Measurements from ENCODE around the gene SRXN1.

The SRXN1 gene

DNA sequence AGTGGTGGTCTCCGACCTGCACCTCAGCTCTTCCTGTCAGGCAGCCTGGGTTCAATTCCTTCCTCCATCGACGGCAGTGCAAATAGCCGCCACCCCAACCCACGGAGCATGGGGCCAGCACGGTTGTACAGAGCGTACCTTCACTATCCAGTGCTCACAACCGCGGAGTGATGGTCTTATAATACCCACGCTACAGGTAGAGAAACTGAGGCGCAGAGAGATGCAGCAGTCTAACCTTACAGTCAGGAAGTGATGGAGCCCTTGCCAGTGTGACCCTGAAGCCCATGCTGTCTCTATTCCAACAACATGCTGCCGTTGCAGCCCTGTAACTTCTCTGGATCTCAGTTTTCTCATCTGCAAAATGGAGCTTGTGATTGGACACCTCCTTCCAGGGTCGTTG is 11.6 kb upstream of the SRXN1 start:
- no peak for TF ChIP-seq ZNF777 (tag by site-specific recombination; IDR thresholded peaks at IDR 0.05; ENCODE audit: borderline replicate concordance)
- Histone ChIP-seq H3K4me1 (ENCODE audit: control insufficient read depth, insufficient read depth, low read length) (no peaks in the 10 kb centered on the region), H3K9me3 (ENCODE audit: control insufficient read depth, insufficient read depth, low read depth, low read length) (no peaks in the 10 kb centered on the region), H3K36me3 (ENCODE audit: control insufficient read depth in 2 of 2, insufficient read depth in 1 of 2, low read length in 2 of 2) (no peaks in the 10 kb centered on the region), H3K27ac (ENCODE audit: extremely low read depth, low read depth, low read length) (no peak overlapping the region), H3K4me3 (ENCODE audit: low read depth, low read length) (no peak overlapping the region)
- POLR2A ChIA-PET = no interaction called here
- CTCF ChIA-PET = interaction anchor here (0.9 to 5.0 kb wide), 9 partner anchors 9 to 157 kb away, joined by 3 to 81 read pairs (median 5); partner anchors contain the start of genes SLC52A3 and SRXN1

DNA sequence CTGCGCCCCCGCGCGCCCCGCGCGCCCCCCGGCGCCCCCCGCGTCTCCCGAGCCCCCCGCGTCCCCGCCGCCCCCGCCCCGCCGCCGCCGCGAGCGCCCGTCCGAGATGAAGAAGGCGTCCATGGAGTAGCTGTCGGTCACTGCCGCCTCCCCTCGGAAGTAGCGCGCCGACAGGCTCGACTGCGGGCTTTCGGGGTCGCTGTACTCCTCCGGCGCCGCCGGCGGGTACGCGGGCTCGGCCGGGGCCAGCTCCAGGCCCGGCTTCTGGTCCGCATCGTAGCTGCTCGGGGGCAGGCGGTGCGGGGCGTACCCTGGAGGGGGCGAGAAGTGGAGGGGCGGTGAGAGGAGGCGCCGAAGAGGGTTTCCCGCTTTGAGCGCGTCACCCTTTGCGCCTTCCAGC is 11.2 kb upstream of the SRXN1 start:
- Histone ChIP-seq H3K9me3 (ENCODE audit: control insufficient read depth, insufficient read depth, low read depth, low read length) (no peaks in the 10 kb centered on the region), H3K4me3 (ENCODE audit: low read depth, low read length) (no peak overlapping the region), H3K36me3 (ENCODE audit: control insufficient read depth in 2 of 2, insufficient read depth in 1 of 2, low read length in 2 of 2) (no peaks in the 10 kb centered on the region), H3K27ac (ENCODE audit: extremely low read depth, low read depth, low read length) (no peak overlapping the region), H3K4me1 (ENCODE audit: control insufficient read depth, insufficient read depth, low read length) (no peaks in the 10 kb centered on the region)
- POLR2A ChIA-PET = no interaction called here
- TF ChIP-seq SETDB1 (IDR thresholded peaks at IDR 0.05; ENCODE audit: insufficient read length, low read length) (no peak), TCF7L2 (IDR thresholded peaks at IDR 0.05; ENCODE audit: borderline replicate concordance, low read depth, low read length) (no peak), ZNF169 (tag by site-specific recombination; IDR thresholded peaks at IDR 0.05) (no peak), ZNF529 (tag by site-specific recombination; IDR thresholded peaks at IDR 0.05; ENCODE audit: insufficient replicate concordance) (no peak), ZNF600 (tag by site-specific recombination; IDR thresholded peaks at IDR 0.05) (no peak), ZNF785 (tag by site-specific recombination; IDR thresholded peaks at IDR 0.05) (no peak), ZNF391 (tag by site-specific recombination; IDR thresholded peaks at IDR 0.05; ENCODE audit: borderline replicate concordance, low read depth) (no peak), ZNF433 (tag by site-specific recombination; IDR thresholded peaks at IDR 0.05; ENCODE audit: low read depth) (no peak), ZNF707 (tag by site-specific recombination; IDR thresholded peaks at IDR 0.05) (no peak), KLF10 (tag by site-specific recombination; IDR thresholded peaks at IDR 0.05) (no peak), ZNF76 (tag by site-specific recombination; IDR thresholded peaks at IDR 0.05; ENCODE audit: borderline replicate concordance, low read depth) (no peak)
- CTCF ChIA-PET = interaction anchor here (0.9 to 5.0 kb wide), 9 partner anchors 8 to 157 kb away, joined by 3 to 81 read pairs (median 5); partner anchors contain the start of genes SLC52A3 and SRXN1

DNA sequence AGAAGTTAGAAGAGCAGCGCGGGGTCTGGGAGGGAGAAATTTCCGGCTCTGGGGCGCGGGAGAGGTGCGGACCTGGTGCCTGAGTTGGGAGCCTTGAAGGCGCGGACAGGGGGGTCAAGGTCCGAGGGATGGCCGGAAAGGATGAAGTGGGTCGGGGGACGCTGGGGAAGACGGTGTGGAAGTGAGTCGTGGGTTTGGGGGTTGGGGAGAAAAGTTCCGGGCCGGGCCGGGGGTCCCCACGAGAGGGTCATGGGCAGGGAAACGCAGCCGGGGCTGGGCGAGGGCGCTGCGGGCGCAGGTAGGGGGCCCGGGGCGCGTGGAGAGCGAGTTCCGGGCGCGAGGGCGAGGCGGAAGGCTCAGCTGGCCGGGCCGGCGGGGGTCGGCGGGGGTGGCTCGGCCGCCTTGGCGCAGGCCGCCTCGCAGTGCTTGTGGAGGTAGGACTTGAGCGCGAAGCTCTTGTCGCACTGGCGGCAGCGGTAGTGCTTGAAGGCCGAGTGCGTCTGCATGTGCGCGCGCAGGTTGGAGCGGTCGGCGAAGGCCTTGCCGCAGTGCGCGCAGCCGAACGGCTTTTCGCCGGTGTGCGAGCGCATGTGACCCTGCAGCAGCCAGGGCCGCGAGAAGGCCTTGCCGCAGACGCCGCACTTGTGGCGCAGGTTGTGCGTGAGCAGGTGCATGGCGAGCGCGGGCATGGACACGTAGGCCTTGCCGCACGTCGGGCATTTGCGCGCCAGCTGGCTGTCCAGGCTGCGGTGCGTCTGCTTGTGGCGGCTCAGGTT is 10.5 kb upstream of the SRXN1 start:
- TF ChIP-seq ZNF560 (tag by site-specific recombination; IDR thresholded peaks at IDR 0.05; ENCODE audit: borderline replicate concordance) = no peak
- no peak for TF ChIP-seq ZSCAN23 (tag by site-specific recombination; IDR thresholded peaks at IDR 0.05)
- TF ChIP-seq ZNF571 (tag by site-specific recombination; IDR thresholded peaks at IDR 0.05) = no peak
- TF ChIP-seq, protein P1, sequence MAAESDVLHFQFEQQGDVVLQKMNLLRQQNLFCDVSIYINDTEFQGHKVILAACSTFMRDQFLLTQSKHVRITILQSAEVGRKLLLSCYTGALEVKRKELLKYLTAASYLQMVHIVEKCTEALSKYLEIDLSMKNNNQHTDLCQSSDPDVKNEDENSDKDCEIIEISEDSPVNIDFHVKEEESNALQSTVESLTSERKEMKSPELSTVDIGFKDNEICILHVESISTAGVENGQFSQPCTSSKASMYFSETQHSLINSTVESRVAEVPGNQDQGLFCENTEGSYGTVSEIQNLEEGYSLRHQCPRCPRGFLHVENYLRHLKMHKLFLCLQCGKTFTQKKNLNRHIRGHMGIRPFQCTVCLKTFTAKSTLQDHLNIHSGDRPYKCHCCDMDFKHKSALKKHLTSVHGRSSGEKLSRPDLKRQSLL (tag by site-specific recombination; IDR thresholded peaks at IDR 0.05) = no peak
- TF ChIP-seq, protein P2, sequence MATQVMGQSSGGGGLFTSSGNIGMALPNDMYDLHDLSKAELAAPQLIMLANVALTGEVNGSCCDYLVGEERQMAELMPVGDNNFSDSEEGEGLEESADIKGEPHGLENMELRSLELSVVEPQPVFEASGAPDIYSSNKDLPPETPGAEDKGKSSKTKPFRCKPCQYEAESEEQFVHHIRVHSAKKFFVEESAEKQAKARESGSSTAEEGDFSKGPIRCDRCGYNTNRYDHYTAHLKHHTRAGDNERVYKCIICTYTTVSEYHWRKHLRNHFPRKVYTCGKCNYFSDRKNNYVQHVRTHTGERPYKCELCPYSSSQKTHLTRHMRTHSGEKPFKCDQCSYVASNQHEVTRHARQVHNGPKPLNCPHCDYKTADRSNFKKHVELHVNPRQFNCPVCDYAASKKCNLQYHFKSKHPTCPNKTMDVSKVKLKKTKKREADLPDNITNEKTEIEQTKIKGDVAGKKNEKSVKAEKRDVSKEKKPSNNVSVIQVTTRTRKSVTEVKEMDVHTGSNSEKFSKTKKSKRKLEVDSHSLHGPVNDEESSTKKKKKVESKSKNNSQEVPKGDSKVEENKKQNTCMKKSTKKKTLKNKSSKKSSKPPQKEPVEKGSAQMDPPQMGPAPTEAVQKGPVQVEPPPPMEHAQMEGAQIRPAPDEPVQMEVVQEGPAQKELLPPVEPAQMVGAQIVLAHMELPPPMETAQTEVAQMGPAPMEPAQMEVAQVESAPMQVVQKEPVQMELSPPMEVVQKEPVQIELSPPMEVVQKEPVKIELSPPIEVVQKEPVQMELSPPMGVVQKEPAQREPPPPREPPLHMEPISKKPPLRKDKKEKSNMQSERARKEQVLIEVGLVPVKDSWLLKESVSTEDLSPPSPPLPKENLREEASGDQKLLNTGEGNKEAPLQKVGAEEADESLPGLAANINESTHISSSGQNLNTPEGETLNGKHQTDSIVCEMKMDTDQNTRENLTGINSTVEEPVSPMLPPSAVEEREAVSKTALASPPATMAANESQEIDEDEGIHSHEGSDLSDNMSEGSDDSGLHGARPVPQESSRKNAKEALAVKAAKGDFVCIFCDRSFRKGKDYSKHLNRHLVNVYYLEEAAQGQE (tag by site-specific recombination; IDR thresholded peaks at IDR 0.05) = no peak
- TF ChIP-seq ZNF23 (tag by site-specific recombination; IDR thresholded peaks at IDR 0.05; ENCODE audit: borderline replicate concordance) = no peak
- no peak for TF ChIP-seq IKZF3 (tag by site-specific recombination; IDR thresholded peaks at IDR 0.05)
- TF ChIP-seq, protein P3, sequence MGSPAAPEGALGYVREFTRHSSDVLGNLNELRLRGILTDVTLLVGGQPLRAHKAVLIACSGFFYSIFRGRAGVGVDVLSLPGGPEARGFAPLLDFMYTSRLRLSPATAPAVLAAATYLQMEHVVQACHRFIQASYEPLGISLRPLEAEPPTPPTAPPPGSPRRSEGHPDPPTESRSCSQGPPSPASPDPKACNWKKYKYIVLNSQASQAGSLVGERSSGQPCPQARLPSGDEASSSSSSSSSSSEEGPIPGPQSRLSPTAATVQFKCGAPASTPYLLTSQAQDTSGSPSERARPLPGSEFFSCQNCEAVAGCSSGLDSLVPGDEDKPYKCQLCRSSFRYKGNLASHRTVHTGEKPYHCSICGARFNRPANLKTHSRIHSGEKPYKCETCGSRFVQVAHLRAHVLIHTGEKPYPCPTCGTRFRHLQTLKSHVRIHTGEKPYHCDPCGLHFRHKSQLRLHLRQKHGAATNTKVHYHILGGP (tag by site-specific recombination; IDR thresholded peaks at IDR 0.05) = no peak
- CTCF ChIA-PET = interaction anchor here (0.6 to 2.1 kb wide), 5 partner anchors 11 to 65 kb away, joined by 3 to 11 read pairs (median 3); partner anchors contain the start of gene SRXN1
- Histone ChIP-seq H3K9me3 (ENCODE audit: control insufficient read depth, insufficient read depth, low read depth, low read length) (no peaks in the 10 kb centered on the region), H3K4me1 (ENCODE audit: control insufficient read depth, insufficient read depth, low read length) (no peaks in the 10 kb centered on the region), H3K36me3 (ENCODE audit: control insufficient read depth in 2 of 2, insufficient read depth in 1 of 2, low read length in 2 of 2) (no peaks in the 10 kb centered on the region), H3K27ac (ENCODE audit: extremely low read depth, low read depth, low read length) (no peak overlapping the region), H3K4me3 (ENCODE audit: low read depth, low read length) (no peak overlapping the region)
- POLR2A ChIA-PET = no interaction called here

All from HEK293 (cell line).